ENCODE data around the gene NDUFA13.

DNA sequence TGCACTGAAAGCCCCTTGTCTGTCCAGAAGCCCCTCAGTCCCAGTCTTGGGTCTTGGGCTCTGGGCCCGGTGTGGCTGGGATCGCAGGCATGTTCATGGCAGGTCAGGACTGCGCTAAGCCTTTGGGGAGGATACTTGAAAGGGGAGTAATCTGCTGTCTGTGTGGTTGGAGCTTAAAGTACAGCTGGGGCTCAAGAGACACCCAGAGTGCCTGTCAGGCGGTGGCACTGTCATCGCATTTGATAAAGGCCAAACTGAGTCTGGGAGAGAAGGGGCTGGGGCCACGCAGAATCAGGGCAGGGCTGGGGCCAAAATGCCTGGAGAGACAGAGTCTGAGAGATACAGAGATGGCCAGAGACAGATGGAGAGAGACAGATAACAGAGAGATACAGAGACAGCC is 17.8 kb downstream of the NDUFA13 start:
- TF ChIP-seq, protein P1, sequence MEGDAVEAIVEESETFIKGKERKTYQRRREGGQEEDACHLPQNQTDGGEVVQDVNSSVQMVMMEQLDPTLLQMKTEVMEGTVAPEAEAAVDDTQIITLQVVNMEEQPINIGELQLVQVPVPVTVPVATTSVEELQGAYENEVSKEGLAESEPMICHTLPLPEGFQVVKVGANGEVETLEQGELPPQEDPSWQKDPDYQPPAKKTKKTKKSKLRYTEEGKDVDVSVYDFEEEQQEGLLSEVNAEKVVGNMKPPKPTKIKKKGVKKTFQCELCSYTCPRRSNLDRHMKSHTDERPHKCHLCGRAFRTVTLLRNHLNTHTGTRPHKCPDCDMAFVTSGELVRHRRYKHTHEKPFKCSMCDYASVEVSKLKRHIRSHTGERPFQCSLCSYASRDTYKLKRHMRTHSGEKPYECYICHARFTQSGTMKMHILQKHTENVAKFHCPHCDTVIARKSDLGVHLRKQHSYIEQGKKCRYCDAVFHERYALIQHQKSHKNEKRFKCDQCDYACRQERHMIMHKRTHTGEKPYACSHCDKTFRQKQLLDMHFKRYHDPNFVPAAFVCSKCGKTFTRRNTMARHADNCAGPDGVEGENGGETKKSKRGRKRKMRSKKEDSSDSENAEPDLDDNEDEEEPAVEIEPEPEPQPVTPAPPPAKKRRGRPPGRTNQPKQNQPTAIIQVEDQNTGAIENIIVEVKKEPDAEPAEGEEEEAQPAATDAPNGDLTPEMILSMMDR (IDR thresholded peaks at IDR 0.05; ENCODE audit: low read length): no peak
- TF ChIP-seq EZH2phosphoT487 (IDR thresholded peaks at IDR 0.05; ENCODE audit: low read length): no peak
